HG03139 (cell line): Measurements from ENCODE around the gene RBM19.
"Not testable (repeated sequence)": the region's sequence is repeated elsewhere in the genome, so short reads cannot be mapped to it uniquely, and the experiment has no call there.

Experiments used
- ATAC-seq: cut with Tn5 transposase; IDR thresholded peaks from one replicate; pipeline ENCODE4 v1.9.1; 2021; ENCODE audit not compliant: unreplicated experiment

The RBM19 gene

DNA sequence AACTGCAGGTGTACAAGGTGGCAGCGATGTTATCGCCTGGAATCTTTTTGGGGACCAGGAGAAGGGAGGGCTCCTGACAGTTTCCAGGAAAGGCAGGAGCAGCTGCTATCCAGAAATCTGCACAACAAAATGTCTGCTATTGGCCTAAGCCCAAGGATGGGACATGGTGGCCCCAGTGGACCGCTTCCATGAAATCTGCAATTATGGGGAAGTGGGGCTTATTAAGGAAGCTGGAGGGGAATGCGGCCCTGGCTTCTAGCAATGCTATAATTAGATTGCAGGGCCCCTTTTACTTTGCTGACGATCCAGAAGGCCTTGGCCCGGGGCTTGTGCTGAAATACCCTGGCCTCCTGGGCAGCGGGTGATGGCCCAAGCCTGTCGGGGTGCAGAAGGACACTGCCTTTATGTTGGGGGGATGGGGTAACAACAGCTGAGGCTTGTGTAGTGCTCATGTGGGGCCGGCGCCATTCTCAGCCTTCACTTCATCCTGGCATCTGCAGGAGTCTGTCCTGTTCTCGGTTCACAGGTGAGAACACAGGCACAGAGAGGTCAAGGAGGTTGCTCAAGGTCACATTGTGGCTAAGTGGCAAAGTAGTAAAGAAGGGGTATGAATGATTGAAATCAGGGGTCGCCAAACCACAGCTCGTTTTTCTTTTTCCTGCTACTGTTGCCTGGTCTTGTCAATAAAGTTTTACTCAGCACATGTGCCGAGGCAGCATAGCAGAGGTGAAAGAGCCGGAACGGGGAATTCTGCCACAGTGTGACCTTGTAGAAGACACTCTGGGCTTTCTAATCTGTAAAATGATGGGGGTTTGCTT is 153.5 kb downstream of the RBM19 start:
- ATAC-seq = no peak

DNA sequence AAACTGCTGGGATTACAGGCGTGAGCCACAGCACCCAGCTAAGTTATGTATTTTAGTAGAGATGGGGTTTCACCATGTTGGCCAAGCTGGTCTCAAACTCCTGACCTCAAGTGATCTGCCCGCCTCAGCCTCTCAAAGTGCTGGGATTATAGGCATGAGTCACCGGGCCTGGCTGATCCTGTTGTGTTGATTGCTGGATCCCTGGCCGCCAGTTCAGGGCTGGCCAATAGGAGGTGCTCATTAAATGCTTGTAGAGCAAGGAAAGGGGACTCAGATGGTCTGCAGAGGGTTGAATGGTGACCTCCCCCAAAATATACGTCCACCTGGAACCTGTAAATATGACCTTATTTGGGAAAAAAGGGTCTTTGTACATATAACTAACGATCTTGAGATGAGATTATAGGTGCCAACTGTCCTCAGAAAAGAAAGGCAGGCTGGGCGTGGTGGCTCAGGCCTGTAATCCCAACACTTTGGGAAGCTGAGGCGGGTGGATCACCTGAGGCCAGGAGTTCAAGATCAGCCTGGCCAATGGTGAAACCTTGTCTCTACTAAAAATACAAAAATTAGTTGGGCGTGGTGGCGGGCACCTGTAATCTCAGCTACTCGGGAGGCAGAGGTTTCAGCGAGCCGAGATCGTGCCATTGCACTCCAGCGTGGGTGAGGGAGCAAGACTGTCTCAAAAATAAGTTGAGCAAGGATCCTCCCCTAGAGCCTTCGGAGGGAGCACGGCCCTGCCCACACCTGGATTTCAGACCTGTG is 156.5 kb downstream of the RBM19 start:
- ATAC-seq = not testable (repeated sequence)

GRCh38 chr12:113808095-113808951 is 157.8 kb downstream of the RBM19 start:
- ATAC-seq = no peak

DNA sequence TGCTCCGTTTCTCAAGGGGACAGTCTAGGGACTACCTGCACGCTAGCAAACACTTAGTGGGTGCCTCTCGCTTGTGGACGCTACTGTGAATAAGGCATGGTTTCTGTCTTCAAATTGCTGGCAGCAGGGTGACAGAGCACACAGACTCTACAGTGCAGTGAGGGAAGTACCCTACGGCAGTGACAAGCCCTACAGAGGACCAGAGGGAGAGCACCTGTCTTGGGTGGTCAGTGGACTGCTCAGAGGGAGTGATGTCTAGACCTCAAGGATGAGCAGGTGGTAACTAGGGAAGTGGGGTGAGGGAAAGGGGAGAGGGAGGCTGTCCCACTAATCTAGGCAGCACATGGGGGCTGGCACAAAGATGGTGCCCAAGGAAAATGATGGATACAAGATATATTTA is 160.5 kb downstream of the RBM19 start:
- ATAC-seq = no peak

DNA sequence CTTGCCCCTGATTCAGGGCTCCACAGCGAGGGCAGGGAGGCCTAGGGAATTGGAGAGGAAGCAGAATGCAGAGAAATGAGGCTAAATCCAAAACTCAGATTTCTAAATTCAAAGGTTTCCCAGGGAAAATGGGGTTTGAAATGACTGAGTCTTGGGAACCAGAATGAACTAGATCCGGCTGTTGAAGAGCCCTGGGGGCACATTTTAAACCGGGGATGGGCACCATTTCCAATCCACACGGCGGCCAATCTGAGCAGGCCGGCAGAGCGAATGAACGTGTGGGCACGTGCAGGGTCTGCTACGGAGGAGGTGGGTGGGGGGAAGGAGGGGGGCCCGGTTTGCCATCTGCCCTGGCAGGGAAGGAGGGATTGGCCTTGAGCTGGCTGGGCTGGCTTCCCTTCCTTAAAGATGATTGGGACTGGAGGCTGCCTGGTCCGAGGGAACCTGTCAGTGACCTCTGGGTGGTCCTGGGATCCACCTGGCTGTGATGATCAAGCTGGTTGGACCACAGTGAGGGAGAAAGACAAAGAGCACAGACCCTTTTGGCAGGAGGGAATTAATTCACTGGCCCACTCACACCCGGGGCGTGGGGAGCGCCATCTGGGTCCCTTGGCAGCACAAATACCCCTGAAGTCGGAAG is 161.0 kb downstream of the RBM19 start:
- ATAC-seq = no peak

GRCh38 chr12:113803759-113804140 is 162.4 kb downstream of the RBM19 start:
- ATAC-seq = no peak

DNA sequence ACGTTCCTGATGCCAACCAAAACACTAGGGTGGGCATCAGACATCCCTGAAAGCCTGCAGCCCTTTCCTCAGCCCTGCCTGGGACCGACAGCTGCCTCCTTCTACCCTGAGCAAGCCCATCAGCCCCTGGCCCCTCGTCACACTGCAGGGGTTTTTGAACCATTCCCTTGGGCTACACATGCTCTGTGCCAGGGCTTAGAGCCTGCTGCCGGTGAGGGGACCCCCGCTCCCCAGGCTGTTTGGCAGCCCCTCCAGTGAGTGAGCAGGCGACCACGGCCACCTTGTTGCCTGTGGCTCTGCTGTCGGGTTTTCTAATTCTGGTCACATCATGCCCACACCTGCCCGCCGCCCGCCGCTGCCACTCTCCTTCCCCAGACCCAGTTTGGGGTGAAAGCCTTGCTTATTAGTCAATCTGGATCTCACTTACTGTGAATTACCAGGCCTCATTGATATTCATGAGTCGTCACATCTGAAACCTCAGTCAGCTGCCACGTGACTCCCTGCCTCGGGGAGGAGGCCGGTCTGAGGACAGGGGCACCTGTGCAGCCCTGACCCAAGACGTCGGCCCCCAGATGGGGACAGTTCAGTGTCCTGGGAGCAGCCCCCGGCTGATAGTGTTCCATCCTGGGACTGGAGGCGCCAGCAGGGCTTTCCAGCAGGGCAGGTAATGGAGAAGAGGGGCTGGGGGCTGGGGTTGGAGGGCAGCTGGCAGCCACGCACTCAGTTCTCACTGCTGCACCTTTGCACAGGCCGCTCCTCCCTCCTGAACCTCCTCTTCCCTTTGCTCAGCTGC is 163.0 kb downstream of the RBM19 start:
- ATAC-seq = no peak

GRCh38 chr12:113802000-113802749 is 163.9 kb downstream of the RBM19 start:
- ATAC-seq = no peak

DNA sequence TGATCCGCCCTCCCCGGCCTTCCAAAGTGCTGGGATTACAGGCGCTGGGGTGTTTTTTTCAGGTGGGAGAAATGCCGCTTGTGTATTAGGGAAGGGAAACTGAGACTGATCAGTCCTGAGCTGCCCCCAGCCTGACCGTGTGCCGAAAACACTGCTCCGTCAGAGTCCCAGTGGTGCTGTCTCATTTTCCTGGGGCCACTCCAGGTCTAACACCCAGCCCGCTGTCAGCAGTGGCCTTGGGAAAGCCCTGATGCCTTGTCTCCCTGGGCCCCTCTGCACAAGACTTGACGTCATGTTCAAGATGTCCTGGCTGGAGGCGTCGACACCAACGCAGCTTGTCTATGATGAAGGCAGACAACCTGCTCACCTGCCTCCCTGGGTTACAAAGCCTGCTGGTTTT is 165.9 kb downstream of the RBM19 start:
- ATAC-seq = no peak

DNA sequence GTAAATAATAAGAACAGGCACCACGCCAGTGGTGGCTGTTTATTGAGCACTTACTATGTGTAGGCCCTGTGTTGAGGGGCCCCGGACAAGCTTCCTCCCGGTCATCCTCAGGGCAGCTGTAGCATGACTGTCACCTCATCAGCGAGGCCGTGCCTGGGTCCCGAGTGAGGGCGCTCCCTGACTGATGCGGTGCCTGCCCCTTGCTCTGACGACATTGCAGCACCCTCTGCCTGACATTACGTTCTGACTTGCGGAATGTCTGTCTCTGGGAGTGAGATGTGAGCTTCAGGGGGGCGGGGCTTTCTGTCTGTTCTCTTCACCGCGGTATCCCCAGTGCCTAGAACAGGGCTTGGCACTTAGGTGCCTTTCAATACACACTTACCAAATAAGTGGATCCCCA is 167.6 kb downstream of the RBM19 start:
- ATAC-seq = no peak

DNA sequence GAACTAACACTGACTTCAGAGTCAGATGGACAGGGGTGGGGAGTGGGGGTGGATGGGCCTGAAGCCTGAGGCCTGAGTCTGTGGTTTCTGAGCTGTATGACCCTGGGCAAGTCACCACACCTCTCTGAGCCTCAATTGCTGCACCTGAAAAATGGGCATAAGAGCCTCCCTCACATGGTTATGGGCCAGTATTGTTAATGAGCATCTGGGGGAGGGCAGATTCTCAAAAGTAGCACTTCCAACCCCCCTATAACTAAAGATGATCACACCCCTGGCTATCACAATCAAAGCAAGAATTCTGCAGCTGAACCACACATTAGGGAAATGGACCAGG is 168.6 kb downstream of the RBM19 start:
- no peak for ATAC-seq

DNA sequence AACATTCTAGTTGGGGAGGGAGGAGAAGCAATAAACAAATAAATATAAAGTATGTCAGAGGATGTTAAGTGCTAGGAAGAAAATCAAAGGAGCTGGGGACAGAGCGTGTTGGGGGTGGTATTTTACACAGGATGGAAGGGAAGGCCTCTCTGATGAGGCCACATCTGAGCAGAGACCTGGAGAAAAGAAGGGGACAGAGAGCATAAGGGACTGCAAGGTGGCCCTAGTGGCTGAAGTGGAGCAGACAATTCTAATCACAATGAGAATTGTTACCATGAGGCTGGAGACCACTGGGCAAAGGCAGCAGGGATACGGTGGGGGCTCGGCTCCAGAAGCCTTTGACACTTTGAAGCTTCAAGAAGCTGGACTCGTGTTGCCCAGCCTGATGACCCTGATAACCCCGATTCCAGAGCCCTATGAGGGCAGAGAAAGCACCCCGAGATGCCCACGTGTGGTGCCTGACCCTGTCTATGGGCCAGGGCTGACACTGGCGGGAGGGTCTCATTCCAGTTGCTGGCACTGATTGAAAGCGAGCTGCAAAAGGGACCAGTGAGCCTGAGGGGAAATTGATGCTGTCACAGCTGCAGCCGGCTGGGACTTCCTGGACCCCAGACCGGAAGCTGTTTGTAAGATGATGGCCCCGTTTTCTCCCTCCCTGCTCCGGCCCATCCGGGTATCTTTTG is 169.1 kb downstream of the RBM19 start:
- no peak for ATAC-seq

GRCh38 chr12:113796066-113796827 is 169.9 kb downstream of the RBM19 start:
- no peak for ATAC-seq

DNA sequence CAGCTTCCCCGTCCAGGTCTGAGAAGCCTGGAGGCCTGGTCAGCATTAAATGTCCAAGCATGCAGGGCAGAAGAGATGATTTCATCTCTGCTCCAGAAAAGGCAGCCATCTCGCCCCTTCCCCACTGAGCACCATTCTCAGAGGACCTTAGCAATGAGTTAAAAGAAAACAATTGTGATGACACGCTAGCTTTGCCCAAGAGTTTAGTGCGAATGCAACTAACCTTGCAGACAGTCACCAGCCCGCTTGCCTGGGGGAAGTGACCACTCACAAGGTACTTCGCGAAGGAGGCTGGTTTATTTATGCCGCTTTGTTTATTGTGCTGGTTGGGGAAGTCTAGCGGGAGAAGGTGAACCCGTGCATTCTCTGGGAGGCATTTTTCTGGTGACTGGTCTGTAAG is 170.7 kb downstream of the RBM19 start:
- ATAC-seq = no peak

- no peak for ATAC-seq
Observed at GRCh38 chr12:113794774-113795173, 171.4 kb downstream of the RBM19 start.

DNA sequence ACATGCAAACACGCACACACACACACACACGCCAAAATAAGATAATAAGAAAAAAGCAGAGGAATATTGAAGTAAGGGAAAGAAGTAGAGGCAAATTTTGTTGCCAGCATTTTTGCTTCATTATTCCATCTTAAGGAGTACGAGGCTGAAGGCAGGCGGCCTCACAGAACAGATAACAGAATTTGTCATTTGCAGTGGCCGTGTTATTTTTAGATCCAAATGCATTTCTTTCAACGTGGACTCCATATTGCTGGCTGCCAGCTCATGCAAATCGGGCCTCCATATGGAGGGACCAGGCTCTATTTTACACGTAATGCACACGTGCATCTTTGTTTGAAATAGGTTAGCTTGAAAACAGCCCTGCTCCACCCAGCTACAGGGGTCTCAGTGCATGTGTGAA is 172.9 kb downstream of the RBM19 start:
- ATAC-seq = no peak

GRCh38 chr12:113792450-113792849 is 173.7 kb downstream of the RBM19 start:
- no peak for ATAC-seq
